NCI-H69 (cell line): Measurements from ENCODE around the gene NRTN.
A peak's percentile ranks its signal among the peaks of the same experiment; 100 is the strongest.
"Not testable (repeated sequence)": the region's sequence is repeated elsewhere in the genome, so short reads cannot be mapped to it uniquely, and the experiment has no call there.

ENCODE experiments used
- DNase-seq: peaks from one replicate; lab custom pipeline; 2025; lab: John Stamatoyannopoulos, UW

The NRTN gene

GRCh38 chr19:5867201-5868136 lies 62.6 kb downstream of the NRTN start:
- peak; percentile 71 for DNase-seq

GRCh38 chr19:5870986-5871394 lies 66.1 kb downstream of the NRTN start:
- no peak for DNase-seq

- DNase-seq = no peak
Observed at GRCh38 chr19:5873617-5874199, 68.8 kb downstream of the NRTN start.

- DNase-seq = not testable (repeated sequence)
Observed at GRCh38 chr19:5874496-5874895, 69.6 kb downstream of the NRTN start.

GRCh38 chr19:5877427-5877826 lies 72.6 kb downstream of the NRTN start:
- peak; percentile 65 for DNase-seq

GRCh38 chr19:5877882-5878281 lies 73.0 kb downstream of the NRTN start:
- peak; percentile 81 for DNase-seq
